SW 1271 (cell line): ENCODE measurements around the gene INSC.

Experiments
- DNase-seq, 2 experiments: peaks; one replicate each; lab custom pipeline; 2025; lab: John Stamatoyannopoulos, UW

INSC gene

DNA sequence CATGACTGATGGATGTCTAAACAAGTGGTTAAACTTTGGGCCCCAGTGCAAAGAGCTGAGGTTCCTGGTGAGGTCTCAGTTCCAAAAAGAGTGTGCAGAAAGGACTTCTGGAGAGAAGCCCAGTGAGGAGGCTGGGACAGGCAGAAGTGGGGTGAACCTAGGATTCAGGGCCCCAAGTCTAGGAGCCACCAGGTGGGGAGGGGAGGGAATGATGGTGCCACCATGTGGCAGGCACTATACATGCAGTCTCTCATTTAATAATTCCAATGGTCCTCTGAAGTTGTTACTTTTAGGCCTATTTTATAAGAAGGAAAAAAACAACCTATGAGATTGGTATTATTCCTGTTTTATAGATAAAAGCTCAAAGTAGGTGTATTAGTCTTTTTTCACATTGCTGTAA is 102.0 kb downstream of the INSC start:
- DNase-seq, result peak in 1 of 2 experiments; percentile 2

- DNase-seq, result no peak
These were observed 102.7 kb downstream of the INSC start for GRCh38 chr11:15217416-15217815.

DNA sequence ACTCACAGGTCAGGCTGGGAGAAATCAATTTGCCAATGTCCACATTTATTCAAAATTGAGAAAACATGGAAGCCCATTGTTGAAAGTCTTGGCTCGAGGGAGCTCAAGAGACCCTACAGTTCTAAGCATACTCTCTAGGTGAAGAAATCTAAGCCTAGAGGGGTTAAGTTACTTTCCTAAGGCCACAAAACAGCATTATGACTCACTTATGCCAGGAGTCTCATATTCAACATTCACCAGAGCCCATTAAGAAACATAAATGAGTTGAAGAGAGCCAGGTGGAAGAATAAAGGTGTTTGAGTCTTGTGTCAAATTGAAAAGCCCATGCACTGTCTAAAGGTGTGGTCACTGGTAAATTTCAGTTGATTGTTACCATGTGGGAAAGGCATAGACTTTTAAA is 108.1 kb downstream of the INSC start:
- DNase-seq, result no peak

DNA sequence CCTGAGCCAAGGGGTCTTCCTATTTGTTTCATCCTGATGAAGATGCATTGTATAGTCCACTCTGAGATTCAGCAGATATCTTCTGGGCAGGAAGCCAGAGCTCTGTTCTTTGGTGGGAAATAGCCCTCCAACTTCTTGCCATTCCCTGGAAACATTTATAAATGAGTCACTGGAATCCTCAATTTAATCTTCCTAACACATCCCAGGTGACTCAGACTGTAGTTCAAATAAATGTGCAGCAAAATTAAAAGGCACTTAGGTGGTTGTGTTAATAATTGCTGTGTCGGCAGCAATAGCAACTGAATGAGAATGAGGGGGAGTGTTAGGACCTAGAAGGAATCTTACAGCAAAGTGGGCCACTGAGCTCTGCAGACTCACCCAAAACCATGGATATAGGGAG is 108.6 kb downstream of the INSC start:
- DNase-seq, result no peak

DNA sequence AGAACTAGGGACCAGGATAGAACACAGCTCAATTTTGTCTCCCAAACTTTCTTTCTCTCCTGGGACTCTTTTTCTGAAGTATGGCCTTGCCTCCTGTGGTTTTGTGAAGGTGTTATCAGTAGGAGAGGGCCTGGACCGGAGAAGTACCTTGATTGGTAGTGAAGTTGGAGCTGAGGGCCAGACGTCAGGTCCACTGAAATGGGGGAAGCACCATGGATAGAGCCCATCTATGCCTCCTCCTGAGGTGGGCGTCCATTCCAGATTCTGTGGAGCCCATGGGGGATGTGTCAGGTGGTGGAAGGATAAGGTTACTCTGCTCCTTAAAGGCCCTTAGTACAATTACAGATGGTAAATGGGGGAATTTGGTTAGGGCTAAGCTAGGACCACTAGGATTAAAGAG is 109.7 kb downstream of the INSC start:
- DNase-seq, result no peak

GRCh38 chr11:15227011-15227410 is 112.3 kb downstream of the INSC start:
- no peak for DNase-seq

DNA sequence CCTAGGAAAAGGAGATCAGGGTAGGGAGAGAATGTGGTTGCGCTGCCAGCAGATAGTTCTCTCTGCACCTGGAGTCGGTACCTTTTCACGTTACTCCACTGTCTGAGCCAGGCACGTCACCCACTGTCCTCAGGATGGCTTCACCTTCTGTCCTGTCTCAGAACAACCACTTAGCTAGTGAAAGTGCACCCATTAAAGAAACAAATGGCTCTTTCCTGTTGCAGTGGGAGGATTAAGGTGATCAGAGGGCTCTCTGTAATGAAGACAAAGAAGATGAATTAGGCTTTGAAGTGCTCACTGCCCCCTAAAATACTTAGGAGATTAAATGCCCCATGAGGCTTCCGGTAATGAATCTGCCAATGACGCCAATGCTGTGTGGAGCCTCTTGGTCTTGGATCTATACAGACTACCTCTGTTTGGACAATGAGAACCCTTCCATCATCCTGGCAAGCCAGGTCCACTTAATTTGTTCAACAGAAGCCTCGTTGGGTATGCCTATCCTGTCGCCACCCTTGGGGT is 113.7 kb downstream of the INSC start:
- no peak for DNase-seq

- DNase-seq, result no peak
These were observed 114.3 kb downstream of the INSC start for GRCh38 chr11:15229069-15229468.

- DNase-seq, result no peak
These were observed 117.8 kb downstream of the INSC start for GRCh38 chr11:15232496-15232895.

DNA sequence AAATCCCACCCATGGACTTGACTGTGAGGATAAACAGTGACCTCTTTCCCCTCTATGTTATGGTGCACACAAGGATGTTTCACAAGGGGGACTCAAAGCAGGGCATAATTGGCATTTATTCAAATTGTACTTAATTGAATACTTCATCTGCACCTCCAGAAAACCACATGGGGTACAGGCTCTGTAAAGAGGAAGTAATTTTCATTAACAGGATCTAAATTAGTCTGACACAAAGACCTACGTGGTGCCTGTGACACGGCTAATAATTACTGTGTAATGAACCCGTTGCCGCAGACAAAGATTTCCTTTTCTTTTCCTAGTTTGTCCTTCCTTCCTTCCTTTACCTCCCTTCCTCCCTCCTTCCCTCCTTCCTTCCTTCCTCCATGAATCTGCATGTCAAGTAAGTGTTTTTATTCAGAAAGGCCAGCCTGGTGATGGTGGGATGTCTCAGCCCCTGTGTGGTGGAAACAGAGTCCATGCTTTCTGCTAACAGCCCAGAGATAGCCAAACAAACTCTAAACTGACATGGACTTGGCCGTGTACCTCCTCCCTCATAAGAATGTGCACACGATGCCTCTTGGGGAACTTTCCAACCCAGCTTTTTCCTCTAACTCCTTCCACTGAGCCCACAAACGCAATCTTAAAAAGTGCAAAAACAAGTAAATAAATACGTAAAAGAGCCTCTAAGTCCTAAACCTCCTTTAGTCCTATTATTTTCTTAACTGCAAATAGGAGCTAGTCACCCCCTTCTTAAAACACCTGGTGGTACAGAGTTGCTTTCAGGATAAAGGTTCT is 118.8 kb downstream of the INSC start:
- no peak for DNase-seq

- DNase-seq, result no peak
These were observed 120.1 kb downstream of the INSC start for GRCh38 chr11:15234796-15235195.

DNA sequence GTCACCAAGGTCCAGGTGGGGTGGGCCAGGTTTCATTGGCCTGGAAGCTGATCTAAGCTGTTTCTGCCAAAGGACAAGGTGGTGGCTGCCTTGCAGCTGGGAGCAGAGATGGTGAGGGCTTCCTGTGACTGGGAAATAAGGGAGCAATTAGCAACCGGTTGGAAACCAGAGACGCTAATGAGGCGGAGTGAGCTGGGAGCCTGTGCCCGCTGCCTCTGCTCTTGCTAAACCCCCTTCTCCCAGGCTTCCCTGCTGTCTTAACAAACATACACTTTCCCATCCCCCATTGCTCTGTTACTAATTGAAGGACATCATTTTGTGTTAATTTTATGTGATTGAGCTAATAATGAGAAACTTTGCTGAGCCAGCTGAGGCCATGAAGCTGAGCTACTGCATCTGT is 121.8 kb downstream of the INSC start:
- DNase-seq, result no peak

GRCh38 chr11:15238856-15239255 is 124.1 kb downstream of the INSC start:
- no peak for DNase-seq

DNA sequence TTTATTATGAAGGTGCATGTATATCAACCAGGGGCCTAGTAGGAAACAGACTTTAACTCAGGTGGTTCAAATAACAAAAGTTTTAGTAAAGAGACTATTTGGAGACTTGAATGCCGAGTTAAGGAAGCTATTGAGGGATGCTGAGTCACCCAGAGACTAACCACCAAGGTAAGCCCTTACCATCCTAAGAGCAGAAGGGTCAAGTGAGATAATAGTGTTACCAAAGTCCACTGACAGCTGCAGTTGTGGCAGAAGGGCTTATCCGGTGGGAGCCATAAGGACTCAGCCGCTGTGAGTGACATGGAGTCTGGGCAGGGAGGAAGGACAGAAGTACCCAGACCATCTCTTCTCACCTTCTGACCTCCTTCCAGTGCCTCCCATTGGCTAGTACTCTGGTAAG is 134.0 kb downstream of the INSC start:
- no peak for DNase-seq

DNA sequence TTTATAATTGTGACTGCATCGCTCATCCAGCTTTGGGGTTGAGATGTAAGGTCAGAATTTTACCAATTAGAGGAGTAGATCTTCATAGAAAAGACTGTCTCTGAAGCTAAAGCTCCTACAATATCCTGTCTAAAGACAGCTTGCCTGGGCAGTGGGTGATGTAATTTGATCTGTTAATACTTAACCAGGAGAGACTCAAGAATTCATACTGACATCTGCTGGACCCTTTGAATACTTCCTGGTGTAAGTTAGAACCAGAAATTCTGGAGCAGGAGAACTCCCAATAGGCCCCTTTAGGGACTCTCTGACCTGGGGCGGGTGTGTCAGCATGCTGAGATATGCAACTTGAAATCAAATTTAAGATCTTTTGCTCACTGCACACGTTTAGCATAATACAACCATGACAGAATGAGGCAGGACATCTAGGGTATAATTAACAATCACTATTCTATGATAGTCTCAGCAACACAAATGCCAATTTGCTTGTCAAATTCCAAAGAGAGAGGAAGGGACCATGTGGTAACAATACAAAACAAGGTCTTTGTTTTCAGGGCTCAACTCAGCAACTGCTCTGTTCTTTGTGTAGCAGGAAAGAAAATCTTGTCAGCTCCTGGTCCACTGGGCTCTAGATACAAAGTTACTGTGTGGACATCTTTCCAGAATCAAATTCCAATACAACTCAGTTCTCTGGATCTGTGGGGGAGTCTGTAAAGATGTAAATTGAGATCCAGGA is 143.9 kb downstream of the INSC start:
- DNase-seq, result peak in 1 of 2 experiments; percentile 37

- DNase-seq, result no peak
These were observed 152.3 kb downstream of the INSC start for GRCh38 chr11:15266999-15267398.

GRCh38 chr11:15268598-15268997 is 153.9 kb downstream of the INSC start:
- no peak for DNase-seq

- no peak for DNase-seq
These were observed 160.4 kb downstream of the INSC start for GRCh38 chr11:15275141-15275540.

DNA sequence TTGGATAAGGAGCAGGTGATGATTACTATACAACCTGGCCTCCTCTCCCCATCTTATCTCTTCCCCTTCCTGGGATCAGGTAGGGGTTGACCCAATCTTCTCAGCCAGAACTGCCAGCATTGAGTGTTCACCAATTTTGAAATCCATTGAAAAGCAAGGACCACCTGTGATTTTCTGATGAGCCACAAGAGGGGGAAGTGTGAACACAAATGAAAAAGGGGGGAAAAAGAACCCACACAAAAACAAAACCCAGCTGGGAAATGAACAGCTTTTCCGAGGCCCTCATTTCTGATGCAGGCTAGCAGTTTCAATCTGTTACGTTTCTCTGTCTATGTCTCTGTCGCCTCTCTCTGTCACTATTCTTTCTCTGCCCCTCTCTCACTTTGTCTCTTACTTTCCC is 161.9 kb downstream of the INSC start:
- no peak for DNase-seq

- DNase-seq, result no peak
These were observed 163.4 kb downstream of the INSC start for GRCh38 chr11:15278128-15278527.

GRCh38 chr11:15280393-15280792 is 165.7 kb downstream of the INSC start:
- DNase-seq, result no peak

GRCh38 chr11:15282754-15283153 is 168.0 kb downstream of the INSC start:
- no peak for DNase-seq

- DNase-seq, result no peak
These were observed 171.7 kb downstream of the INSC start for GRCh38 chr11:15286465-15286864.
